Stimulated activated CD4-positive, alpha-beta T cell treated with anti-CD3 and anti-CD28 coated beads, Interleukin-2, amount 100 ng/mL, for 48 hours (primary cell): Measurements from ENCODE around the gene LIFR.
A peak's percentile ranks its signal among the peaks of the same experiment; 100 is the strongest.

Experiments
- DNase-seq, 2 donors: peaks; one replicate each; pipeline ENCODE4 v3.0.0-alpha.2; 2020

The LIFR gene

DNA sequence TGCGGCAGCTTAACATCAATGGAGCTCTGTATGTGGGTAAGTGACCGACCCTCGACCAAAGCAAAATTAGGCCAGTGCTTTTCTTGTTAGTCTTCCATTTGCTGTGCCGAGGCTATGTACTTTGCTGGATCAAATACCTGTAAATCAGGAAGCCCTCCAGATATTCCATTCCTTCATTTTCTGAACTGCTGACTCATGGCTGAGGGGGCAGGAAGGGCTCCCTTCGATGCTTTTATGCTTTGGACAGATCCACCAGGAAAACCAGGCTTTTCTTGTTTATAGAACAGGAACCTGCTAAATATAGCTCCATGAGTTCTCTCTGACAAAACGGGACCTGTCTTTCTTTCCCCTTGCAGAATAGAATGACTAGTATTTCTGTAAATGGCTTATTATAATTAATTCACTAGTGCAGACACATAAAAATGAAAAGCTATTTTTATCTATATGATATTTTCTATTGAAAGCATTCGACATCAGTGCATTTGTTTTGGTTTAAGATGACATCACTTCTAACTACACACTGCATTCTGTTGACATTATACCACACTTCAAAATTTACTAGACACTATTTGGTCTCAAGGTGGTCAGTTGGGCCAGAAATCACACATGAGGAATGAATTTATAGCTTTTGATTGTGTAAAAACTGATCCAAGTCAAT lies 93.3 kb downstream of the LIFR start:
- DNase-seq: no peak

GRCh38 chr5:38458174-38458573 lies 98.3 kb downstream of the LIFR start:
- no peak for DNase-seq

GRCh38 chr5:38456657-38457399 lies 99.6 kb downstream of the LIFR start:
- DNase-seq: no peak

GRCh38 chr5:38455796-38456330 lies 100.6 kb downstream of the LIFR start:
- DNase-seq: no peak

- DNase-seq: no peak
Observed at GRCh38 chr5:38453921-38454320, 102.5 kb downstream of the LIFR start.

DNA sequence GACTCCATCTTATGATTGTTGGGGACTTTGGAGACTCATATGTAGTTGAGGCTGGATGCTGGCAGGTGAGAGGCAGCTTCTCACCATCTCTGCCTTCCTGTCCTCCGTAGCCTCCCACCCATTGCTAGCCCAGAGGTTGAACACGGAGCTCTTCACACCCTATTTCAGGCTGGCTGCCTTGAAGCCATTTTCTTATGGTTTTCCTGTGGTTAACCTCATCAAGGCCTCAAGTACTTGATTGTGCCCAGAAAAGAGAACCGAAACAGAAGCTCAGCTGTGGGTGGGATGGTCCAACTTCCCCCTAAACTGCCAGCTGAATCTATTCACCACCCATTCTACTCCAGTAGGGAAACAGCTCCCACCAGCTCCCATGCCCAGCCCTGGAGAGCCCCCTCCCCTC lies 102.9 kb downstream of the LIFR start:
- peak in 1 of 2 donors; percentile 3 for DNase-seq

- no peak for DNase-seq
Observed at GRCh38 chr5:38452201-38452600, 104.2 kb downstream of the LIFR start.

GRCh38 chr5:38451074-38451725 lies 105.2 kb downstream of the LIFR start:
- DNase-seq: no peak

- DNase-seq: no peak
Observed at GRCh38 chr5:38450627-38451026, 105.8 kb downstream of the LIFR start.

DNA sequence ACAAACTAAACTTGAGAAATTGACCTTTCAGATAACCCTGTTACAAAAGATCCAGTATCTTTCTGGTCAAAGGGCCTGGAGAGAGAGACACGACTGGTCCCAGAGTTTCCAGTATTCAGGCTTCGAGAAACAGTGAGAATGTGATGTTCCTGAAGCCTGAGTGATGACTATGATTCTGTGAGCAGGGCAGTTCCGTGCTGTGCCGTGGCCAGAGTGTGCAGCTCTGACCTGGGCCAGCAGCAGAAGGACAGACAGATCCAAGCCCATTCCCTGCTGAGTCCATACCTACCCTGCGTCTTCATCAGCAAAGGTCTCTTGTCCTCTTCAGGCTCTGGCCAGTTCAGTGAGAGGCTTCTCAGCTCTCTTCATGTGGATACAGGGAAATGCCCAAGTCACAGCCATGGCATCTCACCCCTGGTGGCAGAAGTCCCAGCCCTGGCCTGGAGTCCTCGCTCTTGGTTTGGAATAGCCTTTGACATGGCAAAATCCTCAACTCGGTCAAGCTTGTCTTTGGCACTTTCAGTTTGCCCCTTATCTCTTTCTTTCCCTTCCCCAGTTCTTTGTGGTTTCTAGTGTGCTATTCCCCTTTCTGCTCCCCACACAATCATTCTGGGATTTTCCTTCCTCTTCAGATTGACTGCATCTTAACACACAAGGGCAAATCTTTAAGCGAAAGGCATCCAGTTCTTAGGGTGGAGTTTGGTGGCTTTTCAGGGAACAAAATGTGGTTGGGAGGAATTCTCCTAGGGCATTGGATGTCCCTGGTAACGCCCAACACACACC lies 107.7 kb downstream of the LIFR start:
- DNase-seq: no peak

GRCh38 chr5:38447786-38448185 lies 108.7 kb downstream of the LIFR start:
- no peak for DNase-seq

DNA sequence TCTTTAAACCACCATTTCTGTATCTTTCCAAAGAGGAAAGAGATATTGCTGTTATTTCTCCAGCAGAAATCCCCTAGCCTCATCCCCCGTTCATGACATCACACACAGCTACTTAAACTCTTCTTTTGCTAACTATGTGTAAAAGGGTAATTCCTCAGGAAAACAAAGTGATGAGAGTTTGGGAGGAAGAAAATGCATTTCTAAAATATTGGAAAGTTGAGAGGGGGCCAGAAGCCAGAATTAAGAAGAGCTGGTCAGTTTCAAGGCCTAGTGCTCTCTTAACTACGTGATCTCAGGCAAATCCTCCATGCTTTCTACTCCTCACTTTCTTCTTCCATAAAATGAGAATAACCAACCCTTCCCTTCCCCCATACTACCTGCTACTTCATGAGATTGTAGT lies 109.4 kb downstream of the LIFR start:
- no peak for DNase-seq

DNA sequence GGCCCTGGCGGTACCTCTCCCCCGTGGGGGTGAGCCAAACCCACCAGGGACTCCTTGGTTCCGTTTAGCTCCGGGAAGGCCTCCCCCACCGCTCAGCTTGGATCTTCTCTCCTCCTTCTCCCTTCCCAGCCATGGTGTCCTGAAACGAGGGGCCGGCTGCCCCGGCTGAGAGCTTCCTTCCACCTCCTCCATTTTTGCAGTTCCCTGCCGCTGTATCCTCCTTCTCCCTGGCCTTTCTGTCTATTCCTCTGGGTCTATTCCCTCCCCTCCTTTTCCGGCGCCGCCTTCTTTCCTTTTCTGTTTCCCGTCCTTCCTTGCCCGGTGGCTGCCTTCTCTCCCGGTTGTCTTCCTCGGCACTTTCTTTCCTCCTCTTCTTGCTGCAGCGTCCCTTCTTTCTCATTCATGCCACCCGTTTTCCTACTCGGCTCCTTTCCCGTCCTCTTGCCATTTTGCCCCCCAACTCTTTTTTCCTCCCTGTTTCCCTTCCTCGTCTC lies 110.4 kb downstream of the LIFR start:
- no peak for DNase-seq

- no peak for DNase-seq
Observed at GRCh38 chr5:38445374-38446028, 110.9 kb downstream of the LIFR start.

GRCh38 chr5:38443390-38443789 lies 113.1 kb downstream of the LIFR start:
- DNase-seq: no peak

DNA sequence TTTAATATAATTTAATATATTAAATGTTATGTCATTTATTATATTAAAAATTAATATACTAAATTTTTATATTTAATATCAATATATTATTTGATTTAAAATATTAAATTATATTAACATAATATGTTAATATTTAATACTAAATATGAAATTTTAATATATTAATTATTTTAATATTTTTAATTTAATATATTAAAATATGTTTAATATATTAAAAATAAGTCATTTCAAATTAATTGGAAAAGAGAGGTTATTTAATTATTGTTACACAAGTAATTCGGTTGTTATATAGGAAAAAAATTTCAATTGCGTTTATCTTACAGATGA lies 114.2 kb downstream of the LIFR start:
- no peak for DNase-seq

GRCh38 chr5:38441453-38442246 lies 114.8 kb downstream of the LIFR start:
- peak; percentile 80 to 83 for DNase-seq

DNA sequence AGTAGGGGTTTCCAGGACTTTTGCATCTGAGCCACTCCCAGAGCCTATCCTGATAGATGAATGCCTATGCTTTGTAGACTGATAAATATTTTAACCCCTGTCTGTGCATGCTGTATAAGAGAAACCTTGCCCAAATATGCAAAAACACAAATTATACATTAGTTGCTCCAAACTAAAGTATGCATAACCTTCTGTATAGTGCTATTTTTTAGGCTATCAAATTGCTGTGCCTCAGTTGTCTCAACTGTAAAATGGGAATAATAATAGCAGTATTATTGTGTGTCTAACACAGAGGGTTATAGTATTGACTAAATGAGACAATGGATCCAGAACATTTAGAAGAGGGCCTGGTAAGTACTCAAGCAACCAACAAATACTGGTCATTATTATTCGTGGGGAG lies 117.7 kb downstream of the LIFR start:
- DNase-seq: no peak

GRCh38 chr5:38434966-38435705 lies 121.3 kb downstream of the LIFR start:
- no peak for DNase-seq

DNA sequence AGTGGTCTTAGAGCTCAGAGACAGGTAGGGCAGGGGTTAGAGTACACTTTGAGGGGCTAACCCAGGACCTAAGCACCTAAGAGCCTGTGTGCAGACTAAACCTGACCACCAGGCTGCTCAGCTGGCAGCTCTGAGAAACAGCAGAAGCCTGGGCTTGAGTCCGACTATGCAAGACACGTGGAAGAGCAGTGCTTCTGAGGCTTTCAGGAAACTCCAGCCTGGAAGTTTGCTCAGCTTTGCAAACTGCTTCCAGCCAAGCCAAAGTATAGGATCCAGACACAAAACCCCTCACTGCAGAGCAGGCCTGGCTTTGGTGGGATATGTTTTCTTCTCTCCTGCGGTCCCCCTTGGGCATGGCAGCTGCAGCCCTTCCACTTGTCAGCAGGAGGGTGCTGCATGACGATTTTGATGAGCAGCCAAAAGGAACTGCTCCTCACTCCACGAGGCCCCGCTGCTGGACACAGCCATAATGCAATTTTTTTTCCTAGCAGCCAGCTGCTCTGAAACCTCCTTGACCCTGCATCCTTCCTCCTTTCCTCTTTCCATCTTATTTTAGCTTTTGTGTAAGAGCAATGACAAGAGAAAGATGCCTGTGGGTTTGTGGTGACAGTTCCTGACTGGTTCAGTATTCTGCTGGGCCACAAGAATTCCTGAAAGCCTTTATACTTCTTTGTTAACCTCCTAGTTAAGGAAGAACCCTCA lies 123.1 kb downstream of the LIFR start:
- no peak for DNase-seq
